T-helper 17 cell (primary cell): ENCODE data around the gene SEL1L. TPM values are rescaled to one million over a fixed set of nuclear protein-coding genes. Genes with fewer than 3 reads are reported as not detected.

Experiments used
- ATAC-seq: fragments of 150-1000 bp; cut with Tn5 transposase; 2 replicates; pipeline ENCODE4 v1.10.0; 2021; ENCODE audit warnings: mild to moderate bottlenecking, moderate library complexity
- DNase-seq, 3 donors: peaks; one replicate each; pipeline versions ENCODE4 v3.0.0 to v3.0.0-alpha.2; 2020 to 2021
- H3K9me3 ChIP-seq: one replicate; pipeline ENCODE4 v1.7.0; 2013; ENCODE audit warnings: low read length, mild to moderate bottlenecking; ENCODE audit not compliant: control insufficient read depth, poor library complexity, severe bottlenecking
- H3K27ac Mint-ChIP-seq: one replicate; pipeline ENCODE4 v1.8.0; 2022; ENCODE audit warnings: mild to moderate bottlenecking, moderate library complexity, mixed read lengths
- H3K27me3 Mint-ChIP-seq: one replicate; pipeline ENCODE4 v1.8.0; 2022; ENCODE audit warnings: mixed read lengths
- H3K36me3 Mint-ChIP-seq: one replicate; pipeline ENCODE4 v1.8.0; 2022; ENCODE audit warnings: low read depth, mixed read lengths
- H3K4me1 Mint-ChIP-seq: one replicate; pipeline ENCODE4 v1.8.0; 2022; ENCODE audit warnings: mild to moderate bottlenecking, mixed read lengths
- H3K4me3 Mint-ChIP-seq: one replicate; pipeline ENCODE4 v1.8.0; 2022; ENCODE audit warnings: mild to moderate bottlenecking, moderate library complexity, mixed read lengths
- total RNA-seq, 4 donors: library from RNA in 2 of 4; stranded (reverse) in 2 of 4; gene quantifications; one replicate each; pipeline ENCODE4 v1.2.3 and lab custom pipeline; 2022 to 2026

Gene SEL1L
- total RNA-seq, 2 donors from 2014 or later = 44.2 to 61.1 TPM

GRCh38 chr14:81459912-81460311 lies 73.7 kb downstream of the SEL1L start:
- no peaks in the 10 kb centered on the region for H3K36me3 Mint-ChIP-seq
- H3K27me3 Mint-ChIP-seq = peaks cover 5% of the 10 kb centered on the region
- H3K4me3 Mint-ChIP-seq = no peak overlapping the region
- DNase-seq = no peak
- no peaks in the 10 kb centered on the region for H3K9me3 ChIP-seq
- no peak for ATAC-seq
- H3K4me1 Mint-ChIP-seq = peaks cover 7% of the 10 kb centered on the region
- H3K27ac Mint-ChIP-seq = no peak overlapping the region

GRCh38 chr14:81458352-81458751 lies 75.3 kb downstream of the SEL1L start:
- Mint-ChIP-seq H3K27me3 (peaks cover 5% of the 10 kb centered on the region), H3K4me3 (no peak overlapping the region), H3K4me1 (peaks cover 2% of the 10 kb centered on the region), H3K36me3 (no peaks in the 10 kb centered on the region), H3K27ac (no peak overlapping the region)
- H3K9me3 ChIP-seq = no peaks in the 10 kb centered on the region
- no peak for ATAC-seq
- no peak for DNase-seq

GRCh38 chr14:81455390-81455789 lies 78.3 kb downstream of the SEL1L start:
- peaks cover 6% of the 10 kb centered on the region for H3K27me3 Mint-ChIP-seq
- H3K36me3 Mint-ChIP-seq = no peaks in the 10 kb centered on the region
- H3K4me1 Mint-ChIP-seq = no peaks in the 10 kb centered on the region
- no peak overlapping the region for H3K27ac Mint-ChIP-seq
- DNase-seq = no peak
- ATAC-seq = no peak
- H3K9me3 ChIP-seq = no peaks in the 10 kb centered on the region
- H3K4me3 Mint-ChIP-seq = no peak overlapping the region

GRCh38 chr14:81454572-81455218 lies 79.0 kb downstream of the SEL1L start:
- H3K4me3 Mint-ChIP-seq = no peak overlapping the region
- H3K27ac Mint-ChIP-seq = no peak overlapping the region
- no peaks in the 10 kb centered on the region for H3K4me1 Mint-ChIP-seq
- H3K9me3 ChIP-seq = no peaks in the 10 kb centered on the region
- ATAC-seq (no peak), DNase-seq (no peak)
- peaks cover 10% of the 10 kb centered on the region for H3K27me3 Mint-ChIP-seq
- no peaks in the 10 kb centered on the region for H3K36me3 Mint-ChIP-seq

- H3K9me3 ChIP-seq = no peaks in the 10 kb centered on the region
- no peak overlapping the region for H3K4me3 Mint-ChIP-seq
- peak in 2 of 3 donors; percentile 21 to 31 for DNase-seq
- no peaks in the 10 kb centered on the region for H3K4me1 Mint-ChIP-seq
- H3K27ac Mint-ChIP-seq = no peak overlapping the region
- peaks cover 23% of the 10 kb centered on the region for H3K27me3 Mint-ChIP-seq
- H3K36me3 Mint-ChIP-seq = no peaks in the 10 kb centered on the region
- peak; percentile 84 for ATAC-seq
Observed at GRCh38 chr14:81453166-81453766, 80.4 kb downstream of the SEL1L start.

GRCh38 chr14:81452341-81453133 lies 81.1 kb downstream of the SEL1L start:
- DNase-seq = no peak
- no peak overlapping the region for H3K4me3 Mint-ChIP-seq
- no peaks in the 10 kb centered on the region for H3K4me1 Mint-ChIP-seq
- H3K27me3 Mint-ChIP-seq = peaks cover 24% of the 10 kb centered on the region
- no peak overlapping the region for H3K27ac Mint-ChIP-seq
- no peaks in the 10 kb centered on the region for H3K36me3 Mint-ChIP-seq
- H3K9me3 ChIP-seq = no peaks in the 10 kb centered on the region
- ATAC-seq = no peak

GRCh38 chr14:81450976-81451375 lies 82.7 kb downstream of the SEL1L start:
- H3K9me3 ChIP-seq = no peaks in the 10 kb centered on the region
- Mint-ChIP-seq H3K4me1 (no peaks in the 10 kb centered on the region), H3K4me3 (no peak overlapping the region), H3K36me3 (no peaks in the 10 kb centered on the region), H3K27ac (no peak overlapping the region), H3K27me3 (peaks cover 24% of the 10 kb centered on the region)
- DNase-seq (no peak), ATAC-seq (no peak)

GRCh38 chr14:81450100-81450531 lies 83.5 kb downstream of the SEL1L start:
- Mint-ChIP-seq H3K4me1 (no peaks in the 10 kb centered on the region), H3K4me3 (no peak overlapping the region), H3K27me3 (peaks cover 28% of the 10 kb centered on the region), H3K27ac (no peak overlapping the region), H3K36me3 (no peaks in the 10 kb centered on the region)
- H3K9me3 ChIP-seq = no peaks in the 10 kb centered on the region
- no peak for ATAC-seq
- DNase-seq = no peak

- no peak overlapping the region for H3K27ac Mint-ChIP-seq
Observed at GRCh38 chr14:81449576-81449975, 84.1 kb downstream of the SEL1L start.

GRCh38 chr14:81449114-81449513 lies 84.5 kb downstream of the SEL1L start:
- ATAC-seq (no peak), DNase-seq (no peak)
- no peaks in the 10 kb centered on the region for H3K4me1 Mint-ChIP-seq
- peaks cover 36% of the 10 kb centered on the region for H3K27me3 Mint-ChIP-seq
- H3K9me3 ChIP-seq = no peaks in the 10 kb centered on the region
- no peak overlapping the region for H3K27ac Mint-ChIP-seq
- no peaks in the 10 kb centered on the region for H3K36me3 Mint-ChIP-seq
- H3K4me3 Mint-ChIP-seq = no peak overlapping the region

More at GRCh38 chr14:81449576-81449975, 84.1 kb downstream of the SEL1L start:
- Mint-ChIP-seq H3K36me3 (no peaks in the 10 kb centered on the region), H3K4me3 (no peak overlapping the region), H3K4me1 (no peaks in the 10 kb centered on the region), H3K27me3 (peaks cover 31% of the 10 kb centered on the region)
- H3K9me3 ChIP-seq = no peaks in the 10 kb centered on the region
- DNase-seq (no peak), ATAC-seq (no peak)

- H3K27me3 Mint-ChIP-seq = peaks cover 49% of the 10 kb centered on the region
- ATAC-seq = no peak
- no peak overlapping the region for H3K27ac Mint-ChIP-seq
- no peaks in the 10 kb centered on the region for H3K36me3 Mint-ChIP-seq
- no peak for DNase-seq
- H3K4me3 Mint-ChIP-seq = no peak overlapping the region
- H3K4me1 Mint-ChIP-seq = no peaks in the 10 kb centered on the region
- no peaks in the 10 kb centered on the region for H3K9me3 ChIP-seq
Observed at GRCh38 chr14:81447021-81447764, 86.5 kb downstream of the SEL1L start.

- H3K9me3 ChIP-seq = no peaks in the 10 kb centered on the region
- Mint-ChIP-seq H3K27me3 (peaks cover 57% of the 10 kb centered on the region), H3K36me3 (no peaks in the 10 kb centered on the region), H3K27ac (no peak overlapping the region), H3K4me1 (no peaks in the 10 kb centered on the region), H3K4me3 (no peak overlapping the region)
- DNase-seq (no peak), ATAC-seq (no peak)
Observed at GRCh38 chr14:81446279-81447007, 87.2 kb downstream of the SEL1L start.
